ENCODE data around the gene NOC4L.

The NOC4L gene

GRCh38 chr12:132171968-132172521 lies 27.8 kb downstream of the NOC4L start:
- DNase-seq, result no peak

GRCh38 chr12:132172619-132173018 lies 28.4 kb downstream of the NOC4L start:
- DNase-seq, result no peak

- DNase-seq, result no peak
Observed at GRCh38 chr12:132173135-132174014, 29.1 kb downstream of the NOC4L start.

- no peak for DNase-seq
Observed at GRCh38 chr12:132174015-132174838, 30.0 kb downstream of the NOC4L start.

- no peak for DNase-seq
Observed at GRCh38 chr12:132174839-132175490, 30.7 kb downstream of the NOC4L start.

- no peak for DNase-seq
Observed at GRCh38 chr12:132175496-132176384, 31.5 kb downstream of the NOC4L start.

GRCh38 chr12:132176385-132176919 lies 32.2 kb downstream of the NOC4L start:
- no peak for DNase-seq

GRCh38 chr12:132176920-132177551 lies 32.8 kb downstream of the NOC4L start:
- no peak for DNase-seq

- DNase-seq, result no peak
Observed at GRCh38 chr12:132178316-132178715, 34.1 kb downstream of the NOC4L start.

- DNase-seq, result no peak
Observed at GRCh38 chr12:132178801-132179401, 34.6 kb downstream of the NOC4L start.

GRCh38 chr12:132179431-132180362 lies 35.4 kb downstream of the NOC4L start:
- no peak for DNase-seq

- no peak for DNase-seq
Observed at GRCh38 chr12:132180648-132181546, 36.6 kb downstream of the NOC4L start.

- DNase-seq, result no peak
Observed at GRCh38 chr12:132181570-132182200, 37.4 kb downstream of the NOC4L start.

- DNase-seq, result no peak
Observed at GRCh38 chr12:132182206-132182710, 38.0 kb downstream of the NOC4L start.

- no peak for DNase-seq
Observed at GRCh38 chr12:132182711-132183365, 38.6 kb downstream of the NOC4L start.

GRCh38 chr12:132185705-132186104 lies 41.4 kb downstream of the NOC4L start:
- DNase-seq, result peak; percentile 38

GRCh38 chr12:132186208-132186856 lies 42.1 kb downstream of the NOC4L start:
- DNase-seq, result no peak
